Epithelial cell of proximal tubule (primary cell): ENCODE data around the gene UPK3BL2. TPM values are rescaled to one million over a fixed set of nuclear protein-coding genes. Genes with fewer than 3 reads are reported as not detected.
"Not testable (repeated sequence)": the region's sequence is repeated elsewhere in the genome, so short reads cannot be mapped to it uniquely, and the experiment has no call there.

Experiments used
- DNase-seq: peaks from one replicate; pipeline ENCODE4 v3.0.0-alpha.2; 2011; ENCODE audit warnings: low read depth
- H3K4me3 ChIP-seq: 2 replicates; pipeline ENCODE4 v1.5.1; 2011; ENCODE audit warnings: low read depth, mild to moderate bottlenecking, low read length
- total RNA-seq: library from RNA; depleted of rRNA; stranded (reverse); fragments of >200 nt; gene quantifications from 2 replicates; pipeline ENCODE4 v1.2.3, GENCODE V29; 2015

UPK3BL2 gene
- total RNA-seq, 1 donor from 2014 or later, result 1.0 TPM

DNA sequence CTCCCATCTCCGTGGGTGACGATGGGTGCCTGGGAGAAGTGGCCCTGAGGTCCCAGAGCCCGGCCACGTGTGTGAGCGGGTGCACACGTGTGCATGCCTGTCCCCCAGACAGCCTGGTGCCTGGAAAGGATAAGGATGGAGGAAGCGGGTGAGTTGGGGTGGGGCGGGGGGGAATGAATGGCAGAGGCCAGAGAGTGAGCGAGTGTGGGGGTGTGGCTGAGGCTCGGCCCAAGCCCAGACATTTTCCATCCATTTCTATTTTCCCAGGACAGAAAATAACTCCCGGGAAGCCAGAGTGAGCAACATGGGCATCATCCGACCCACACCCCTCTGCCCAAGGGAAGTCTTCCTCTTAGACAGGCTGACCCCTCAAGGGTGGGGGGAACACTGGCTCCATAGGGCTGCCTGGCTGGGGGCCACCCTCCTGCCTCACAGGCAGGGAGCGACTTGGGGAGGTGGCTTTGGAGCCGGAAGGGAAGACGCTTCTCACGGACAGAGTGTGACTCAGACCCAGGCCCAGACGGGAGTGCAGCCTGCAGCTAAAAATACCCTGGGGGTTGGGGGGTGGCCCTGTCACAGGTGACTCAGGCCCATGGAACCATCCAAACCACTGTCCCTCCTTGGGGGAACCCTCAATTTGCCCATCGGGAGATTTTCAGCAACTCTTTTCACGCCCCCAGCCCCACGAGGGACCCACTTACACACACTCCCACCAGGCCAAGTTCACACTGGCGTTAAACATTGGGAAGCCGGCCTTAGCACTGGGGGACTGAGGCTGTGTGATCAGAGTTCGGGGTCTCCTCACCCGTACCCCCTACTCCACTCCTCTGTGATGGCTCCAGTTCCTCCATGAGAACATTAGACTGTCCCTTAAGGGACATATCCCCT is 38.0 kb downstream of the UPK3BL2 start:
- not testable (repeated sequence) for H3K4me3 ChIP-seq, DNase-seq

- not testable (repeated sequence) for H3K4me3 ChIP-seq, DNase-seq
Measured at GRCh38 chr7:102503141-102503540, 40.4 kb downstream of the UPK3BL2 start.

- not testable (repeated sequence) for H3K4me3 ChIP-seq, DNase-seq
Measured at GRCh38 chr7:102498321-102498720, 45.2 kb downstream of the UPK3BL2 start.

DNA sequence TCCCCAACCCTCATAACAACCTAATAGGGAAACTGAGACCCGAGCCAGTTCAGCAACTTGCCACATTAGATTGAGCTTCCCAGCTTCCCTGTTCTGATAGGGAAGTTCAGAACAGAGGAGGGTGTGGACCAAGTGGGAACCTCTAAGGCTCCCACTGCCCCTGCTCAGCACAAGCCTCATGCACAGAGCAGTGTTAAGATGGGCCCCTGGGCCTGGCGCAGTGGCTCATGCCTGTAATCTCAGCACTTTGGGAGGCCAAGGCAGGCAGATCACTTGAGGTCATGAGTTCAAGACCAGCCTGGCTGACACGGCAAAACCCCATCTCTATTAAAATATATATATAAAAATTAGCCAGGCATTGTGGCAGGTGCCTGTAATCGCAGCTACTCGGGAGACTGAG is 46.2 kb downstream of the UPK3BL2 start:
- not testable (repeated sequence) for H3K4me3 ChIP-seq, DNase-seq

- DNase-seq, H3K4me3 ChIP-seq: not testable (repeated sequence)
Measured at GRCh38 chr7:102496861-102497260, 46.6 kb downstream of the UPK3BL2 start.

GRCh38 chr7:102494473-102495149 is 48.9 kb downstream of the UPK3BL2 start:
- H3K4me3 ChIP-seq, DNase-seq: not testable (repeated sequence)

DNA sequence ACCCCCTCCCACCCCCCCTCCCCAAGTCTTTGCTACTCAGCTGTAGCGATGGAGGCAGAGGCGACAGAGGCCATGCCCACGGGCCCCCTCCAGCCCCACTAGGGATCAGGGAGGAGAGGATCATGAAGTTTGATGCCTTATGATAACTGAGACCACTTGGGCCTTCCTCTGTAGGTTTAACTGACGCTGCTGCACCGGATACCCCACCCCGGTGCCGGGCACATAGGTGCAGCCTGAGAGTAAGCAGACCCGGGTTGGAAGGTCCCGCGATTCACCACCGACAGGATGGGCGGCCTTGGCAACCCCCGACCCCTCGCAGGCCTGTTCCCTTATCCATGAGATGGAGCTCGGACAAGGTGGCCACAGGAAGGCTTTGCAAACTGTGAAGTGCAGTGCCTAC is 49.5 kb downstream of the UPK3BL2 start:
- not testable (repeated sequence) for H3K4me3 ChIP-seq, DNase-seq

DNA sequence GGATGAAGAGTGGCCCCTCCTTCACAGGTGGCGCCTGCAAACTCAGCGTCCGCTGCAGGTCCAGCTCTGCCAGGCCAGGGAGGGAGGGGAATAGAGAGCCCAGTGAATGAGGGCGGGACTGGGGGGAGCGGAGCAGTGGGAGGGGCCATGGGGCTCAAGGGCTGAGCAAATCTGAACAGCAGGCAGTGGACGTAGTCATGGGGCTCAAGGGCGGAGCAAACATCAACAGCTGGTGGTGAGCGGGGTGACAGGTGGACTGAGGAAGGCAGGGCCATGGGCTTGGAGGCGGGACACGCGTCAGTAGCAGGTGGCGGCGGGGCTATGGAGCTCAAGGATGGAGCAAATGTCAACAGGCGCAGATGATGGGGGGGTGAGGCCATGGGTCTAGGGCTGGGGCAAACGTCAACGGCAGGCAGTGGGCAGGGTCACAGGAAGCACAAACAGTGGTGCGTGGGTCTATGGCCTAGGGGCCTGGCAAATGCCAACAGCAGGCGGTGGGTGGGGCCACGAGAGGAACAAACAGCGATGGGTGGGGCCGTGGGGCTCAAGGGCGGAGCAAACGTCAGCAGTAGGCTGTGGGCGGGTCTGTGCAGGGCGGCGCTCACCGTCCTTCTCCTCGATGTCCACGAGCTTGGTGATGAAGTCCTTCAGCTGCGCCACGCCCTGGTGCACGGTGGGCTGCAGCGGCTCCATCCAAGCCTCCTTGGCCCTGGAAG is 50.1 kb downstream of the UPK3BL2 start:
- H3K4me3 ChIP-seq, DNase-seq: not testable (repeated sequence)

DNA sequence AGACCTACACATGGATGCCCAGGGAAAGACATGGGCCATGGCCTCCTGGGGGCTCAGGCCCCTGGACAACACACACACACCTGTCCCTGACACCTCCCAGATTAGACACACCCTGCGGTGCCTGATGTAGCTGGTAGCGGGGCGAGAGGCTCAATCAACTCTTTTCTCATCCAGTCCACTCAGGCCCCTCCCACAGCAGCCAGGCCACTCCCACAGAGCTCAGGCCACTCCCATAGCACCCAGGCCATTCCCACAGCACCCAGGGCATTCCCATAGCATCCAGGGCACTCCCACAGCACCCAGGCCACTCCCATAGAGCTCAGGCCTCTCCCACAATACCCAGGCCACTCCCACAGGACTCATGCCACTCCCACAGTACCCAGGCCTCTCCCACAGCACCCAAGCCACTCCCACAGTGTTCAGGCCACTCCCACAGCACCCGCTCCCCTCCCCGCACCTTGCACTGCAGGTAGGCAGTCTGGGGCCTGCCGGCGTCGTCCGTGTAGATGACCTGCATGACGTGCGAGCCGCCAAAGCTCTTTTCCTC is 52.9 kb downstream of the UPK3BL2 start:
- DNase-seq, H3K4me3 ChIP-seq: not testable (repeated sequence)

Other genes starting within 250 kb of the UPK3BL2 start
- not detected in 2 replicates for gene SPDYE6, start 187.3 kb downstream of the UPK3BL2 start, total RNA-seq
- gene PRKRIP1, start 147.3 kb downstream of the UPK3BL2 start, total RNA-seq, result 13.2 and 16.1 TPM in 2 replicates
- gene ORAI2, start 110.1 kb downstream of the UPK3BL2 start, total RNA-seq, result 35.7 and 46.6 TPM in 2 replicates
- gene ALKBH4, start 78.8 kb downstream of the UPK3BL2 start, total RNA-seq, result 19.3 and 26.9 TPM in 2 replicates
- 27.9 and 30.1 TPM in 2 replicates for gene LRWD1, start 78.7 kb downstream of the UPK3BL2 start, total RNA-seq
- 32.8 and 47.4 TPM in 2 replicates for gene POLR2J, start 64.8 kb downstream of the UPK3BL2 start, total RNA-seq
- 1.4 and 2.3 TPM in 2 replicates for gene RASA4B, start 25.9 kb downstream of the UPK3BL2 start, total RNA-seq
- not detected in 2 replicates for gene SPDYE2, start 7.5 kb upstream of the UPK3BL2 start, total RNA-seq
- 4.8 and 16.9 TPM in 2 replicates for gene POLR2J3, start 28.9 kb upstream of the UPK3BL2 start, total RNA-seq
- gene RASA4, start 73.1 kb upstream of the UPK3BL2 start, total RNA-seq, result 3.0 and 8.1 TPM in 2 replicates
- 12.1 and 17.3 TPM in 2 replicates for gene UPK3BL1, start 99.1 kb upstream of the UPK3BL2 start, total RNA-seq
- not detected in 2 replicates for gene SPDYE2B, start 106.6 kb upstream of the UPK3BL2 start, total RNA-seq
- gene POLR2J2, start 128.0 kb upstream of the UPK3BL2 start, total RNA-seq, result 1.3 TPM in 1 of 2 replicates, not detected in the other
- gene FAM185A, start 205.3 kb upstream of the UPK3BL2 start, total RNA-seq, result 9.1 and 13.9 TPM in 2 replicates